ENCODE data around the gene COL9A2. TPM values are rescaled to one million over a fixed set of nuclear protein-coding genes. Genes with fewer than 3 reads are reported as not detected.

Gene COL9A2
- total RNA-seq, 5 donors from 2014 or later (not counting 1 experiment from before 2014, with no cell fraction given) = 3.5 to 4.6 (median 3.8) TPM

DNA sequence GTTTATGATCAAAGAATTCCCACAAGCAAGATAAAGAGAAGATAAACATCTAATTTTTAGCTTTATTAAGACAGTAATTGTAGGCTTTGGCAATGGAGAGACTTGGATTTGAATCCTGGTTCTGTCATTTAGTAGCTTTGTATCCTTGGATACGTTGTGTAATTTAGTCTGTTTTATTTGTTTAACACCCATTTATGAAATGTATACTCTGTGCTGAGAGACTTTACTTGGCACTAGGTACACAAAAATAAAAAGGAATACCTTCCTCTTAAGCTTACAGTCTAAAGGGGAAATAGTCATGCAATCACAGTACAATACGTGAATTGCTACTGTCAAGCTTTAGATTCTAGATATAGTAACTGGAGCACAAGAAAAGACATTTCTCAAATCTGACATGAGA, 35.2 kb downstream of the COL9A2 start:
- H3K9me3 ChIP-seq = no peaks in the 10 kb centered on the region
- H3K27me3 Mint-ChIP-seq = no peaks in the 10 kb centered on the region
- WGBS (ENCODE audit: insufficient coverage) = 100% methylated on average over 1 of the region's 2 CpGs
- H3K4me1 Mint-ChIP-seq = no peaks in the 10 kb centered on the region
- DNase-seq (no peak), ATAC-seq (replicated peaks in 1 of 4) (no peak)
- H3K9me3 Mint-ChIP-seq = no peaks in the 10 kb centered on the region
- H3K27ac ChIP-seq (ENCODE audit: low read length) = no peak overlapping the region
- H3K4me1 ChIP-seq (ENCODE audit: control insufficient read depth in 1 of 2, extremely low read depth in 1 of 2, insufficient read depth in 2 of 2, low read length in 2 of 2) = no peaks in the 10 kb centered on the region
- no peak overlapping the region for H3K27ac Mint-ChIP-seq
- CTCF ChIA-PET = interaction anchor here in 1 of 2 donors (0.6 to 1.6 kb wide), 3 partner anchors 33 to 462 kb away, joined by 3 to 4 read pairs (median 3); no protein-coding TSS in a partner anchor
- no peak overlapping the region for H3K4me3 Mint-ChIP-seq
- peaks cover 4 to 43% of the 10 kb centered on the region in 2 donors for H3K36me3 ChIP-seq (ENCODE audit: control insufficient read depth in 2 of 2, extremely low read depth in 1 of 2, insufficient read depth in 1 of 2, low read length in 1 of 2)
- no peaks in the 10 kb centered on the region for H3K27me3 ChIP-seq (replicated peaks in 1 of 2; ENCODE audit: control insufficient read depth in 2 of 2, extremely low read depth in 1 of 2, insufficient read depth in 2 of 2, low read length in 1 of 2)
- POLR2A ChIA-PET = interaction anchor here in 1 of 2 donors (0.6 kb wide), 1 partner anchor 132 kb away, joined by 6 read pairs; no protein-coding TSS in a partner anchor
- H3K4me3 ChIP-seq (ENCODE audit: control insufficient read depth in 1 of 2, extremely low read depth in 1 of 2, low read length in 1 of 2) = no peak overlapping the region
- peaks cover 25% of the 10 kb centered on the region for H3K36me3 Mint-ChIP-seq

DNA sequence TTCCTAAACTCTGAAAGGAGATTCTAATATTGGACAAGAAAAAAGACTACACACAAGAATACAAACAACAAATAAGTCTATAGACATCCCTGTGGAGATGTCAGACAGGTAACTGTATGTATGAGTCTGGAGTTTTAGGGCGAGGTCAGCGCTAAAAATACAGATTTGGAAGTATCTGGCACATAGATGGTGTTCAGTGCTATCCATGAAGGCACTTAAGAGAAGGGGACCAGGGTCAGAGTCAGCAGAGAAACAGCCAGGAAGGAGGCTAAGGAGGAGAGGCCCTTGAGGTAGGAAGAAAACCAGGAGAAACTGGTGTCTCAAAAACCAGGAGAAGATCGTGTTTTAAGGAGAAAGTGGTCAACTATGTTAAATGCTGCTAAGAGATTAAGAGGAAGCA, 41.0 kb downstream of the COL9A2 start:
- POLR2A ChIA-PET = interaction anchor here in 1 of 2 donors (0.6 kb wide), 1 partner anchor 69 kb away, joined by 3 read pairs; no protein-coding TSS in a partner anchor

DNA sequence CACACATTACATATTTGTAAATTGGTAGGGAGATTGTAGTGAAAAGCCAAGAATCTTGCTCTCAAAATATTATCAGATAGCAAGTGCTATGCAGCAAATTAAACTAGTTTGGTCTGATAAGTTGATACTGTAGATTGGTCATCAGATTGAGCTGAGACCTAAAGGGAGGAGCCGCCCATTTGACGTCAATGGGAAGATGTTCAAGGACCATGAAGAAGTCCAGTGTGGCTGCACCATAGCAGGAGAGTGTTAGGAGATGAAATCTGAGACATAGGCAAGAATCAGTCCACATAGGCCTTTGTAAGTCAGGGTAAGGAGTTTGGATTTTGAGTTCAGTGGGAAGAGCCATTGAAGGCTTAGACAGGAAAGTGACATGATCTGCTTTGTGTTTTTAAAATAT, 42.8 kb downstream of the COL9A2 start:
- H3K27me3 Mint-ChIP-seq = no peaks in the 10 kb centered on the region
- Histone ChIP-seq H3K36me3 (ENCODE audit: control insufficient read depth in 2 of 2, extremely low read depth in 1 of 2, insufficient read depth in 1 of 2, low read length in 1 of 2) (peaks cover 0 to 54% of the 10 kb centered on the region in 2 donors), H3K4me3 (ENCODE audit: control insufficient read depth in 1 of 2, extremely low read depth in 1 of 2, low read length in 1 of 2) (no peak overlapping the region), H3K4me1 (ENCODE audit: control insufficient read depth in 1 of 2, extremely low read depth in 1 of 2, insufficient read depth in 2 of 2, low read length in 2 of 2) (no peaks in the 10 kb centered on the region), H3K27me3 (replicated peaks in 1 of 2; ENCODE audit: control insufficient read depth in 2 of 2, extremely low read depth in 1 of 2, insufficient read depth in 2 of 2, low read length in 1 of 2) (no peaks in the 10 kb centered on the region), H3K27ac (ENCODE audit: low read length) (no peak overlapping the region), H3K9me3 (no peaks in the 10 kb centered on the region)
- ChIA-PET POLR2A (no interaction called here), CTCF (no interaction called here)
- WGBS (ENCODE audit: insufficient coverage) = 100% methylated on average over 2 of the region's 2 CpGs
- no peak for DNase-seq
- no peak overlapping the region for H3K4me3 Mint-ChIP-seq
- no peak for ATAC-seq (replicated peaks in 1 of 4)
- no peak overlapping the region for H3K27ac Mint-ChIP-seq
- H3K4me1 Mint-ChIP-seq = peaks cover 0 to 14% (median 0%) of the 10 kb centered on the region in 3 donors
- peaks cover 40% of the 10 kb centered on the region for H3K36me3 Mint-ChIP-seq
- H3K9me3 Mint-ChIP-seq = no peaks in the 10 kb centered on the region

More for the DNA sequence above, 41.0 kb downstream of the COL9A2 start:
- Mint-ChIP-seq H3K4me3 (no peak overlapping the region), H3K4me1 (peaks cover 0 to 14% (median 0%) of the 10 kb centered on the region in 3 donors), H3K9me3 (no peaks in the 10 kb centered on the region), H3K36me3 (peaks cover 36% of the 10 kb centered on the region), H3K27me3 (no peaks in the 10 kb centered on the region), H3K27ac (peak overlapping the region in 1 of 2 donors; percentile 13)
- no peak for ATAC-seq (replicated peaks in 1 of 4)
- H3K36me3 ChIP-seq (ENCODE audit: control insufficient read depth in 2 of 2, extremely low read depth in 1 of 2, insufficient read depth in 1 of 2, low read length in 1 of 2) = peaks cover 0 to 45% of the 10 kb centered on the region in 2 donors
- H3K27ac ChIP-seq (ENCODE audit: low read length) = no peak overlapping the region
- H3K4me3 ChIP-seq (ENCODE audit: control insufficient read depth in 1 of 2, extremely low read depth in 1 of 2, low read length in 1 of 2) = no peak overlapping the region
- no peaks in the 10 kb centered on the region for H3K4me1 ChIP-seq (ENCODE audit: control insufficient read depth in 1 of 2, extremely low read depth in 1 of 2, insufficient read depth in 2 of 2, low read length in 2 of 2)
- DNase-seq = no peak
- WGBS (ENCODE audit: insufficient coverage) = 100% methylated on average over 1 of the region's 3 CpGs
- H3K27me3 ChIP-seq (replicated peaks in 1 of 2; ENCODE audit: control insufficient read depth in 2 of 2, extremely low read depth in 1 of 2, insufficient read depth in 2 of 2, low read length in 1 of 2) = no peaks in the 10 kb centered on the region
- H3K9me3 ChIP-seq = no peaks in the 10 kb centered on the region
- CTCF ChIA-PET = interaction anchor here (0.6 to 0.7 kb wide), 2 partner anchors 55 to 92 kb away, joined by 4 to 6 read pairs; no protein-coding TSS in a partner anchor

DNA sequence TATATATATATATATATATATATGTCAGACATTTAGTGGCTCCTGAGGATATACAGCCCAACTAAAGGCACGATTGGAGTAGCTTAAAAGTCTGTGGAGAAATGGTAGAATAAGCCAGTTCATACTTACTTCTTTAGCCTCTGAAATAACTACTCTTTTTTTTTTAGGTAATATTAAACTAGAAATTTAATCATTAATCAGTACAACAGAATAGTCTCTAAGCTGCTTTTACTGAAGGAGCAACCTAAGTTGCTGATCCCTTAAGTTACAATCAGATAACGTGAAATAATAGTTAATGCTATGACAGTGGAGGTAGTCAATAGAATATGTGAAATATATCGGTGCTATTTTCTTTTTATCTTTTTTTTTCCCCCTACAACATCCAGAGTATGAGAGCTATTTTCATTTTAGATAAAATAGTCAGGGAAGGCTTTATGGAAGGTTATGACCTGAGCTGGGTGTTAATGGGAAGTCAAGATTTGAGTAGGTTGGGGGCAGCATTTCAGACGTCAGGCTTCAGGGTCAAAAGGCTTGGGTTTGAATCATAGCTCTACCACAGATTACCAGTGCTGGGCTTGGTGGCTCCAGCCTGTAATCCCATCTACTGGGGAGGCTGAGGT, 43.4 kb downstream of the COL9A2 start:
- POLR2A ChIA-PET = interaction anchor here (0.6 to 0.7 kb wide), 2 partner anchors 41 to 277 kb away, joined by 3 to 6 read pairs; no protein-coding TSS in a partner anchor
- no peaks in the 10 kb centered on the region for H3K9me3 Mint-ChIP-seq
- Histone ChIP-seq H3K4me1 (ENCODE audit: control insufficient read depth in 1 of 2, extremely low read depth in 1 of 2, insufficient read depth in 2 of 2, low read length in 2 of 2) (no peaks in the 10 kb centered on the region), H3K4me3 (ENCODE audit: control insufficient read depth in 1 of 2, extremely low read depth in 1 of 2, low read length in 1 of 2) (no peak overlapping the region), H3K27ac (ENCODE audit: low read length) (no peak overlapping the region), H3K36me3 (ENCODE audit: control insufficient read depth in 2 of 2, extremely low read depth in 1 of 2, insufficient read depth in 1 of 2, low read length in 1 of 2) (peaks cover 0 to 57% of the 10 kb centered on the region in 2 donors), H3K27me3 (replicated peaks in 1 of 2; ENCODE audit: control insufficient read depth in 2 of 2, extremely low read depth in 1 of 2, insufficient read depth in 2 of 2, low read length in 1 of 2) (no peaks in the 10 kb centered on the region), H3K9me3 (no peaks in the 10 kb centered on the region)
- H3K4me1 Mint-ChIP-seq = peaks cover 0 to 14% (median 0%) of the 10 kb centered on the region in 3 donors
- H3K27ac Mint-ChIP-seq = no peak overlapping the region
- H3K4me3 Mint-ChIP-seq = no peak overlapping the region
- peaks cover 40% of the 10 kb centered on the region for H3K36me3 Mint-ChIP-seq
- no peak for DNase-seq
- no peaks in the 10 kb centered on the region for H3K27me3 Mint-ChIP-seq
- WGBS (ENCODE audit: insufficient coverage) = no CpG with 5 or more reads among the region's 4 CpGs
- ATAC-seq (replicated peaks in 1 of 4) = no peak
- CTCF ChIA-PET = no interaction called here

DNA sequence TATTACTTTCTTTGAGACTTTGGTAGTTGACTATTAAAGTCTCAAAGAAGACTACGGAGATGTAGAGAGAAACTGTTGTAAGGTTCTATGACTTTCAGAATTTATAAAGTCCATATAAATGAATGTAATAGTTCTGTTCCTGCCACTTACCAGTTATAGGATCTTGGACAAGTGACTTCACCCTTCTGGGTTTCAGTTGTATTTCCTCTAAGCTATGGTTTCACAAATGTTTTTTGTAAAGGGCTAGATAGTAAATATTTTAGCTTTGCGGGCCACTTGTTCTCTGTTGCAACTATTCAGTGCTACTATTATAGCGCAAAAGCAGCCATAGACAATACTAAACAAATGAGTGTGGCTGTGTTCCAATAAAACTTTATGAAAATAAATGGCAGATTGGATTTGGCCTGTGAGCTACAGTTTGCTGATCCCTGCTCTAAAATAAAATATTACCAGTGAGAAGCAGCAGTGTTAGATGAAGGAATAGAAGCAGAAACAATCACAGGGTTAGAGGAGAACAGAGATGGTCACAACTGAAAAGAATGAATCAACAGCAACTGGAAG, 44.4 kb downstream of the COL9A2 start:
- Mint-ChIP-seq H3K4me3 (no peak overlapping the region), H3K27ac (no peak overlapping the region), H3K4me1 (peaks cover 0 to 14% (median 0%) of the 10 kb centered on the region in 3 donors), H3K27me3 (no peaks in the 10 kb centered on the region), H3K9me3 (no peaks in the 10 kb centered on the region), H3K36me3 (peaks cover 47% of the 10 kb centered on the region)
- CTCF ChIA-PET = interaction anchor here in 1 of 2 donors (0.6 kb wide), 1 partner anchor 103 kb away, joined by 4 read pairs; no protein-coding TSS in a partner anchor
- H3K27me3 ChIP-seq (replicated peaks in 1 of 2; ENCODE audit: control insufficient read depth in 2 of 2, extremely low read depth in 1 of 2, insufficient read depth in 2 of 2, low read length in 1 of 2) = no peaks in the 10 kb centered on the region
- WGBS (ENCODE audit: insufficient coverage) = no CpG with 5 or more reads among the region's 3 CpGs
- no peak overlapping the region for H3K4me3 ChIP-seq (ENCODE audit: control insufficient read depth in 1 of 2, extremely low read depth in 1 of 2, low read length in 1 of 2)
- POLR2A ChIA-PET = interaction anchor here in 1 of 2 donors (0.7 kb wide), 1 partner anchor 278 kb away, joined by 3 read pairs; no protein-coding TSS in a partner anchor
- peaks cover 0 to 67% of the 10 kb centered on the region in 2 donors for H3K36me3 ChIP-seq (ENCODE audit: control insufficient read depth in 2 of 2, extremely low read depth in 1 of 2, insufficient read depth in 1 of 2, low read length in 1 of 2)
- H3K27ac ChIP-seq (ENCODE audit: low read length) = no peak overlapping the region
- ATAC-seq (replicated peaks in 1 of 4) = no peak
- no peaks in the 10 kb centered on the region for H3K9me3 ChIP-seq
- H3K4me1 ChIP-seq (ENCODE audit: control insufficient read depth in 1 of 2, extremely low read depth in 1 of 2, insufficient read depth in 2 of 2, low read length in 2 of 2) = no peaks in the 10 kb centered on the region
- no peak for DNase-seq

DNA sequence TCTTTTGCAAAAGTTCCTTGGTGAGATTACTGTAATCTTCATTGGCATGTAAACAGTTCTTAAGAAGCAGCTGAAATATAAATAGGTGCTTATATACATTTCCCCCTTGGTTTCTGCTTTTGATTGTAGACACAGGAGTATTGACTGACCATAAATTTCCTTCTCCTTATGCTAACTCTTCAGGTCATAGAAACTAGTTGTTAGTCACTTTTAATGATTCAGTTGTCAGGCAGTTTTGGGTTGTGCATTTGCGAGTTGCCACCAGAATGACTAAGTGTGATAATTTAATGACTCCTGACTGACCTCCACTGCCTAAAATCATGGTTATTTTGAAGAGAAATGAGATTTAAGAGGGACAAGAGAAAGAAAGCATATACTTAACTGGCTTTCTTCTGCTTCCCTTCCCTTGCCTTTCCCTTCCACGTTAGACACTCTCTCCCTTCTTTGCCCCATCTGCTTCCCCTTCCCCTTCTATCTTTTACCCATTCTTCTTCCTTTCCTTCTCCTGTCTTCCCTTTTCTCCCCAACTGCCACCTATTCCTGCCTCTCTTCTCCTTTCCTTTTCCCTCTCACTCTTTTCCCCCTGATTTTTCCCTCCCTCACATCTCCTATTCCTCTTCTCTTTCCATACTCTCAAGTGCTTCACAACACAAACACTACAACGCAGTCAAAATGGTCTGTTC, 46.8 kb downstream of the COL9A2 start:
- peaks cover 50% of the 10 kb centered on the region for H3K36me3 Mint-ChIP-seq
- peaks cover 4 to 66% of the 10 kb centered on the region in 2 donors for H3K36me3 ChIP-seq (ENCODE audit: control insufficient read depth in 2 of 2, extremely low read depth in 1 of 2, insufficient read depth in 1 of 2, low read length in 1 of 2)

More for the DNA sequence above, 46.8 kb downstream of the COL9A2 start:
- ATAC-seq (replicated peaks in 1 of 4) = no peak
- POLR2A ChIA-PET = interaction anchor here in 1 of 2 donors (0.6 kb wide), 1 partner anchor 155 kb away, joined by 3 read pairs; no protein-coding TSS in a partner anchor
- 58% methylated on average over 2 of the region's 3 CpGs for WGBS (ENCODE audit: insufficient coverage)
- H3K4me1 Mint-ChIP-seq = peaks cover 6 to 14% (median 6%) of the 10 kb centered on the region in 3 donors
- peak overlapping the region in 1 of 2 donors; percentile 22 for H3K27ac Mint-ChIP-seq
- DNase-seq = no peak
- H3K9me3 Mint-ChIP-seq = no peaks in the 10 kb centered on the region
- Histone ChIP-seq H3K4me1 (ENCODE audit: control insufficient read depth in 1 of 2, extremely low read depth in 1 of 2, insufficient read depth in 2 of 2, low read length in 2 of 2) (no peaks in the 10 kb centered on the region), H3K4me3 (ENCODE audit: control insufficient read depth in 1 of 2, extremely low read depth in 1 of 2, low read length in 1 of 2) (no peak overlapping the region), H3K27me3 (replicated peaks in 1 of 2; ENCODE audit: control insufficient read depth in 2 of 2, extremely low read depth in 1 of 2, insufficient read depth in 2 of 2, low read length in 1 of 2) (no peaks in the 10 kb centered on the region), H3K27ac (ENCODE audit: low read length) (no peak overlapping the region), H3K9me3 (no peaks in the 10 kb centered on the region)
- H3K4me3 Mint-ChIP-seq = no peak overlapping the region
- CTCF ChIA-PET = no interaction called here
- no peaks in the 10 kb centered on the region for H3K27me3 Mint-ChIP-seq
